Measurements from ENCODE around the gene SLC6A13. TPM values are rescaled to one million over a fixed set of nuclear protein-coding genes. Genes with fewer than 3 reads are reported as not detected.
"Not testable (repeated sequence)": the region's sequence is repeated elsewhere in the genome, so short reads cannot be mapped to it uniquely, and the experiment has no call there.

SLC6A13 gene
- under 1 TPM; 0.40 to 0.64 TPM for total RNA-seq

GRCh38 chr12:262817-263216 lies at the start of gene SLC6A13:
Gene SLC6A13, minus strand, starts transcription at chr12:262836. Its CDS starts 2,784 bp downstream, at chr12:260052.
- Mint-ChIP-seq H3K4me3 (no peak within 1 kb of the TSS), H3K27ac (no peak within 1 kb of the TSS), H3K36me3 (no peaks in the 10 kb centered on the region), H3K4me1 (peaks cover 22% of the 10 kb centered on the region), H3K27me3 (peaks cover 6% of the 10 kb centered on the region), H3K9me3 (no peaks in the 10 kb centered on the region)
- no peak for DNase-seq

GRCh38 chr12:308511-308910 lies 45.9 kb upstream of the SLC6A13 start:
- Mint-ChIP-seq H3K27me3 (no peaks in the 10 kb centered on the region), H3K9me3 (no peaks in the 10 kb centered on the region), H3K27ac (no peak overlapping the region)

GRCh38 chr12:307406-307805 lies 44.8 kb upstream of the SLC6A13 start:
- peaks cover 8% of the 10 kb centered on the region for H3K9me3 Mint-ChIP-seq
- H3K4me3 Mint-ChIP-seq = no peak overlapping the region
- no peak for DNase-seq

More at GRCh38 chr12:308511-308910, 45.9 kb upstream of the SLC6A13 start:
- no peak for DNase-seq
- Mint-ChIP-seq H3K36me3 (peaks cover 52% of the 10 kb centered on the region), H3K4me3 (no peak overlapping the region), H3K4me1 (peaks cover 7% of the 10 kb centered on the region)

GRCh38 chr12:304805-305204 lies 42.2 kb upstream of the SLC6A13 start:
- peaks cover 27% of the 10 kb centered on the region for H3K9me3 Mint-ChIP-seq
- peaks cover 30% of the 10 kb centered on the region for H3K4me1 Mint-ChIP-seq
- no peaks in the 10 kb centered on the region for H3K27me3 Mint-ChIP-seq
- no peak for DNase-seq
- no peak overlapping the region for H3K27ac Mint-ChIP-seq
- H3K4me3 Mint-ChIP-seq = no peak overlapping the region
- peaks cover 73% of the 10 kb centered on the region for H3K36me3 Mint-ChIP-seq

More at GRCh38 chr12:307406-307805, 44.8 kb upstream of the SLC6A13 start:
- Mint-ChIP-seq H3K4me1 (peaks cover 15% of the 10 kb centered on the region), H3K27me3 (no peaks in the 10 kb centered on the region), H3K27ac (no peak overlapping the region), H3K36me3 (peaks cover 59% of the 10 kb centered on the region)

GRCh38 chr12:302766-303165 lies 40.1 kb upstream of the SLC6A13 start:
- H3K27me3 Mint-ChIP-seq, DNase-seq, H3K4me3 Mint-ChIP-seq, H3K27ac Mint-ChIP-seq: not testable (repeated sequence)
- Mint-ChIP-seq H3K9me3 (peaks cover 36% of the 10 kb centered on the region), H3K4me1 (peaks cover 39% of the 10 kb centered on the region), H3K36me3 (peaks cover 85% of the 10 kb centered on the region)

- DNase-seq, H3K27me3 Mint-ChIP-seq: not testable (repeated sequence)
- peak overlapping the region; percentile 1 for H3K4me3 Mint-ChIP-seq
- H3K27ac Mint-ChIP-seq = peak overlapping the region; percentile 82
- H3K9me3 Mint-ChIP-seq = peaks cover 36% of the 10 kb centered on the region
- H3K36me3 Mint-ChIP-seq = peaks cover 82% of the 10 kb centered on the region
- peaks cover 34% of the 10 kb centered on the region for H3K4me1 Mint-ChIP-seq
Measured at GRCh38 chr12:300166-300565, 37.5 kb upstream of the SLC6A13 start.

- H3K27me3 Mint-ChIP-seq, H3K27ac Mint-ChIP-seq, DNase-seq, H3K4me3 Mint-ChIP-seq: not testable (repeated sequence)
- peaks cover 36% of the 10 kb centered on the region for H3K9me3 Mint-ChIP-seq
- peaks cover 34% of the 10 kb centered on the region for H3K4me1 Mint-ChIP-seq
- H3K36me3 Mint-ChIP-seq = peaks cover 81% of the 10 kb centered on the region
Measured at GRCh38 chr12:299511-299910, 36.9 kb upstream of the SLC6A13 start.

GRCh38 chr12:298059-298458 lies 35.4 kb upstream of the SLC6A13 start:
- H3K4me3 Mint-ChIP-seq, DNase-seq, H3K27me3 Mint-ChIP-seq, H3K27ac Mint-ChIP-seq: not testable (repeated sequence)
- Mint-ChIP-seq H3K9me3 (peaks cover 34% of the 10 kb centered on the region), H3K4me1 (peaks cover 29% of the 10 kb centered on the region), H3K36me3 (peaks cover 74% of the 10 kb centered on the region)

- Mint-ChIP-seq H3K27ac (no peak overlapping the region), H3K4me3 (no peak overlapping the region), H3K36me3 (peaks cover 63% of the 10 kb centered on the region), H3K27me3 (no peaks in the 10 kb centered on the region), H3K9me3 (peaks cover 12% of the 10 kb centered on the region), H3K4me1 (peaks cover 17% of the 10 kb centered on the region)
- DNase-seq = no peak
Measured at GRCh38 chr12:295132-295531, 32.5 kb upstream of the SLC6A13 start.

- no peak overlapping the region for H3K4me3 Mint-ChIP-seq
- peaks cover 48% of the 10 kb centered on the region for H3K36me3 Mint-ChIP-seq
- no peak overlapping the region for H3K27ac Mint-ChIP-seq
- peaks cover 6% of the 10 kb centered on the region for H3K4me1 Mint-ChIP-seq
- no peaks in the 10 kb centered on the region for H3K9me3 Mint-ChIP-seq
- no peaks in the 10 kb centered on the region for H3K27me3 Mint-ChIP-seq
- no peak for DNase-seq
Measured at GRCh38 chr12:293199-293598, 30.6 kb upstream of the SLC6A13 start.

GRCh38 chr12:292186-292585 lies 29.6 kb upstream of the SLC6A13 start:
- Mint-ChIP-seq H3K4me1 (peaks cover 11% of the 10 kb centered on the region), H3K36me3 (peaks cover 51% of the 10 kb centered on the region), H3K27ac (no peak overlapping the region), H3K4me3 (no peak overlapping the region), H3K27me3 (no peaks in the 10 kb centered on the region), H3K9me3 (no peaks in the 10 kb centered on the region)
- DNase-seq = no peak

- DNase-seq = no peak
- peaks cover 21% of the 10 kb centered on the region for H3K4me1 Mint-ChIP-seq
- no peak overlapping the region for H3K4me3 Mint-ChIP-seq
- H3K9me3 Mint-ChIP-seq = no peaks in the 10 kb centered on the region
- no peaks in the 10 kb centered on the region for H3K27me3 Mint-ChIP-seq
- H3K27ac Mint-ChIP-seq = peak overlapping the region; percentile 29
- H3K36me3 Mint-ChIP-seq = peaks cover 54% of the 10 kb centered on the region
Measured at GRCh38 chr12:291153-291723, 28.6 kb upstream of the SLC6A13 start.

GRCh38 chr12:288687-289086 lies 26.1 kb upstream of the SLC6A13 start:
- peaks cover 59% of the 10 kb centered on the region for H3K36me3 Mint-ChIP-seq
- no peak overlapping the region for H3K27ac Mint-ChIP-seq
- no peak for DNase-seq
- no peak overlapping the region for H3K4me3 Mint-ChIP-seq
- H3K4me1 Mint-ChIP-seq = peaks cover 26% of the 10 kb centered on the region
- no peaks in the 10 kb centered on the region for H3K9me3 Mint-ChIP-seq
- H3K27me3 Mint-ChIP-seq = no peaks in the 10 kb centered on the region

GRCh38 chr12:286531-287300 lies 24.1 kb upstream of the SLC6A13 start:
- Mint-ChIP-seq H3K9me3 (no peaks in the 10 kb centered on the region), H3K27ac (peak overlapping the region; percentile 72), H3K36me3 (peaks cover 42% of the 10 kb centered on the region), H3K27me3 (no peaks in the 10 kb centered on the region), H3K4me3 (no peak overlapping the region), H3K4me1 (peaks cover 24% of the 10 kb centered on the region)
- DNase-seq = no peak

- H3K4me3 Mint-ChIP-seq = no peak overlapping the region
- peaks cover 11% of the 10 kb centered on the region for H3K36me3 Mint-ChIP-seq
- H3K27me3 Mint-ChIP-seq = no peaks in the 10 kb centered on the region
- no peaks in the 10 kb centered on the region for H3K4me1 Mint-ChIP-seq
- no peak for DNase-seq
- H3K27ac Mint-ChIP-seq = no peak overlapping the region
- H3K9me3 Mint-ChIP-seq = no peaks in the 10 kb centered on the region
Measured at GRCh38 chr12:278046-278445, 15.4 kb upstream of the SLC6A13 start.

- no peaks in the 10 kb centered on the region for H3K9me3 Mint-ChIP-seq
- DNase-seq = no peak
- peaks cover 10% of the 10 kb centered on the region for H3K36me3 Mint-ChIP-seq
- H3K27ac Mint-ChIP-seq = no peak overlapping the region
- no peaks in the 10 kb centered on the region for H3K27me3 Mint-ChIP-seq
- H3K4me1 Mint-ChIP-seq = no peaks in the 10 kb centered on the region
- H3K4me3 Mint-ChIP-seq = no peak overlapping the region
Measured at GRCh38 chr12:275812-276211, 13.2 kb upstream of the SLC6A13 start.

All from activated naive CD8-positive, alpha-beta T cell treated with anti-CD3 and anti-CD28 coated beads for 36 hours (primary cell).